ENCODE measurements around the gene CEBPE.

The CEBPE gene

GRCh38 chr14:23076785-23077408 lies 42.2 kb downstream of the CEBPE start:
- peaks cover 47% of the 10 kb centered on the region for H3K36me3 ChIP-seq (ENCODE audit: low read length)
- H3F3A ChIP-seq (ENCODE audit: insufficient read depth), result peaks cover 25% of the 10 kb centered on the region
- no peak overlapping the region for H2AFZ ChIP-seq (ENCODE audit: low read depth, low read length, severe bottlenecking)
- no peaks in the 10 kb centered on the region for H3K27me3 ChIP-seq (ENCODE audit: low read length)
- no peak overlapping the region for H3K9ac ChIP-seq (ENCODE audit: low read length)
- H3K4me3 ChIP-seq (ENCODE audit: insufficient read depth, low read length, poor library complexity, severe bottlenecking), result no peak overlapping the region
- no peak overlapping the region for H3K27ac ChIP-seq (ENCODE audit: low read depth, low read length)
- H4K20me1 ChIP-seq (ENCODE audit: low read depth, low read length), result no peaks in the 10 kb centered on the region
- H3K79me2 ChIP-seq (ENCODE audit: insufficient read depth, low read length), result no peaks in the 10 kb centered on the region
- H3K4me2 ChIP-seq (ENCODE audit: low read depth, low read length, poor library complexity, severe bottlenecking), result no peak overlapping the region
- TF ChIP-seq EZH2phosphoT487 (conservative IDR thresholded peaks at IDR 0.05; ENCODE audit: low read length), result no peak
- peak; percentile 64 for TF ChIP-seq CTCF (IDR thresholded peaks at IDR 0.05; ENCODE audit: insufficient read depth, low read length, poor library complexity, severe bottlenecking)
- no peaks in the 10 kb centered on the region for H3K9me2 ChIP-seq (replicated peaks; ENCODE audit: insufficient read depth, low read length)
- H3K9me3 ChIP-seq (ENCODE audit: insufficient read depth, low read length), result no peaks in the 10 kb centered on the region

- Histone ChIP-seq H4K20me1 (ENCODE audit: low read depth, low read length) (no peaks in the 10 kb centered on the region), H3K27me3 (ENCODE audit: low read length) (no peaks in the 10 kb centered on the region), H2AFZ (ENCODE audit: low read depth, low read length, severe bottlenecking) (no peak overlapping the region), H3K9me2 (replicated peaks; ENCODE audit: insufficient read depth, low read length) (no peaks in the 10 kb centered on the region), H3K4me2 (ENCODE audit: low read depth, low read length, poor library complexity, severe bottlenecking) (no peak overlapping the region), H3K9ac (ENCODE audit: low read length) (no peak overlapping the region), H3K79me2 (ENCODE audit: insufficient read depth, low read length) (peaks cover 12% of the 10 kb centered on the region), H3F3A (ENCODE audit: insufficient read depth) (peaks cover 28% of the 10 kb centered on the region), H3K36me3 (ENCODE audit: low read length) (peaks cover 30% of the 10 kb centered on the region), H3K4me3 (ENCODE audit: insufficient read depth, low read length, poor library complexity, severe bottlenecking) (no peak overlapping the region), H3K9me3 (ENCODE audit: insufficient read depth, low read length) (no peaks in the 10 kb centered on the region), H3K27ac (ENCODE audit: low read depth, low read length) (no peak overlapping the region)
- TF ChIP-seq CTCF (IDR thresholded peaks at IDR 0.05; ENCODE audit: insufficient read depth, low read length, poor library complexity, severe bottlenecking), result no peak
- no peak for TF ChIP-seq EZH2phosphoT487 (conservative IDR thresholded peaks at IDR 0.05; ENCODE audit: low read length)
These were observed 44.1 kb downstream of the CEBPE start for GRCh38 chr14:23074906-23075305.

GRCh38 chr14:23071921-23072539 lies 47.0 kb downstream of the CEBPE start:
- H2AFZ ChIP-seq (ENCODE audit: low read depth, low read length, severe bottlenecking), result no peak overlapping the region
- H3K4me2 ChIP-seq (ENCODE audit: low read depth, low read length, poor library complexity, severe bottlenecking), result peak overlapping the region; percentile 99
- H3K79me2 ChIP-seq (ENCODE audit: insufficient read depth, low read length), result peaks cover 33% of the 10 kb centered on the region
- TF ChIP-seq EZH2phosphoT487 (conservative IDR thresholded peaks at IDR 0.05; ENCODE audit: low read length), result no peak
- TF ChIP-seq CTCF (IDR thresholded peaks at IDR 0.05; ENCODE audit: insufficient read depth, low read length, poor library complexity, severe bottlenecking), result no peak
- H3K4me3 ChIP-seq (ENCODE audit: insufficient read depth, low read length, poor library complexity, severe bottlenecking), result peak overlapping the region; percentile 93
- no peaks in the 10 kb centered on the region for H3K9me3 ChIP-seq (ENCODE audit: insufficient read depth, low read length)
- H4K20me1 ChIP-seq (ENCODE audit: low read depth, low read length), result peaks cover 9% of the 10 kb centered on the region; the same call in 1 of the 2 replicates
- H3K27ac ChIP-seq (ENCODE audit: low read depth, low read length), result peak overlapping the region; percentile 57; the same call in 1 of the 2 replicates
- peak overlapping the region; percentile 87 for H3K9ac ChIP-seq (ENCODE audit: low read length)
- no peaks in the 10 kb centered on the region for H3K27me3 ChIP-seq (ENCODE audit: low read length)
- peaks cover 27% of the 10 kb centered on the region for H3K36me3 ChIP-seq (ENCODE audit: low read length)
- H3K9me2 ChIP-seq (replicated peaks; ENCODE audit: insufficient read depth, low read length), result no peaks in the 10 kb centered on the region
- peaks cover 12% of the 10 kb centered on the region for H3F3A ChIP-seq (ENCODE audit: insufficient read depth)

Measured in SU-DHL-6 (cell line).